ENCODE data around the gene ESD.

DNA sequence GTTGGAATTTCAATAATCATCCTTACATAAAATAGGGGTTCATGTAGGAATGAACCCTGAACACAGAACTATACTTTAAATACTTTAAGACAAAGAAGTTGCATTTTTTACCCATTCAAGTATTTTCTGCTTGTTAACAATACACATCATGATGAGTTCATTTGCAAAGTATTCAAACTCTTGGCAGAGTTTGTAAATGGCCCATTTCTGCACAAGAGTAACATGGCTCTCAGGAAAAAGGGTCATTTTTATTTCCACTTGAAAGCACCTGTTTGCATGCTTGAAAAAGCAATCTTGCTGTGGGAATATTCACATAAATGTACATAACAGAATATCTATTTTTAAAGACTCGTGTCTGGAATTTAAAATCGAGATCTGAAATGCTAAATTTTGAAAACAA lies 18.1 kb downstream of the ESD start:
- TF ChIP-seq, protein P1, sequence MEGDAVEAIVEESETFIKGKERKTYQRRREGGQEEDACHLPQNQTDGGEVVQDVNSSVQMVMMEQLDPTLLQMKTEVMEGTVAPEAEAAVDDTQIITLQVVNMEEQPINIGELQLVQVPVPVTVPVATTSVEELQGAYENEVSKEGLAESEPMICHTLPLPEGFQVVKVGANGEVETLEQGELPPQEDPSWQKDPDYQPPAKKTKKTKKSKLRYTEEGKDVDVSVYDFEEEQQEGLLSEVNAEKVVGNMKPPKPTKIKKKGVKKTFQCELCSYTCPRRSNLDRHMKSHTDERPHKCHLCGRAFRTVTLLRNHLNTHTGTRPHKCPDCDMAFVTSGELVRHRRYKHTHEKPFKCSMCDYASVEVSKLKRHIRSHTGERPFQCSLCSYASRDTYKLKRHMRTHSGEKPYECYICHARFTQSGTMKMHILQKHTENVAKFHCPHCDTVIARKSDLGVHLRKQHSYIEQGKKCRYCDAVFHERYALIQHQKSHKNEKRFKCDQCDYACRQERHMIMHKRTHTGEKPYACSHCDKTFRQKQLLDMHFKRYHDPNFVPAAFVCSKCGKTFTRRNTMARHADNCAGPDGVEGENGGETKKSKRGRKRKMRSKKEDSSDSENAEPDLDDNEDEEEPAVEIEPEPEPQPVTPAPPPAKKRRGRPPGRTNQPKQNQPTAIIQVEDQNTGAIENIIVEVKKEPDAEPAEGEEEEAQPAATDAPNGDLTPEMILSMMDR (IDR thresholded peaks at IDR 0.05), result no peak
- no peak for TF ChIP-seq POLR2A (IDR thresholded peaks at IDR 0.05)
